ENCODE data around the gene ZFP91.

ZFP91 gene

DNA sequence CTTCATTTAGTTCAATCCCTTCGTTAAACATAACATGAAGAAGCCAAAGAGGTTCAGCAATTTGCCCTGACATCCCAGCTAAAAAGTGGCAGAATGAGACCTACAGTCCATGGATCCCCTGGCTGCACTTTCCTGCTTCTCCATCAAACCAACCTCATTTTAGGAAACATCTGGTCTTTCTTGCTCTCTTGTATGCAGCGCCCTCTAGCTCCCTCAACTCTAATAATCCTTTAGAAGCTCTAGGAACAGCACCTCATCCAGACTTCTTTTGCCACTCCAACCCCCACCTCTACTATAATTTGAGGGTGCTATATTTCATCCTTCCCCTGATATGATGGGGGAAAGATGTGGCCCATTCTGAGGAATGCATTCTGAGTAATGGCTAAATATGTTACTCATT, 51.0 kb downstream of the ZFP91 start:
- DNase-seq (ENCODE audit: low read depth in 2 of 2): no peak

DNA sequence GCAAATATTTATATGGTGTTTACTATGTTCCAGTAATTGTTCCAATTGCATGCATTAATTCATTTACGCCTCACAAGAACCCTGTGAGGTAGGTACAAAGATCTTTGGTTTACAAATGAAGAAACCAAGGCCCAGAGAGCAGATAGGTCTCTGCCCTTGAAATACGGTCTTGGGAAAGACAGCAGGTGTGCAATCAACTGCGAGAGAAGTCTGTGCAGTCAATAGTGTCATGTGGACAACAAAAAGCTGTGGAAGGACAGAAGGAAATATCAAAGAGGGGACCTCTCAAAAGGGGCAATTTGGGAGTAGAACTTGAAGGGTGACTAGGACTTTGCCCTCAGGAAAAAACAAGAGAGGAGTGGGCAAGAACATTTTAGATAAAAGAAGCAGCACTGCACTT, 52.5 kb downstream of the ZFP91 start:
- DNase-seq (ENCODE audit: low read depth in 2 of 2): no peak

DNA sequence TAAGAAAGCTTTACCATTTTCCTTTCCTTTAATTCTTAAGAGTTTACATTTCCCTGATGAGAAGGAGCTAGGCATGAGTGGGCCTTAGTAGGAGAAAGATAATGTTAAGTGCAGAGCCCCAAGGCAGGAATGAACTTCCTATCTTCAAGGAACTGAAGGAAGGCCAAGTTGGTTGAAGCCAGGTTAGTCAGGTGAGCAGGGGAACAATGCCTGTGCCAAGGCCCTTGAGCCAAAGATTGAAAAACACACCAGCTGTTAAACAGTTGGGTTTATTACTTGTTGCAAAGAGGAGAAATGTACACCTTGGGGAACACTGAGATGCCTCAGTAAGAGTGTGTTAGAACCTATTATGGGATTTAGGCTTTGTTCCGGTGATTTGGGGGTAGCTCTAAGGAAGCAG, 53.6 kb downstream of the ZFP91 start:
- no peak for DNase-seq (ENCODE audit: low read depth in 2 of 2)

DNA sequence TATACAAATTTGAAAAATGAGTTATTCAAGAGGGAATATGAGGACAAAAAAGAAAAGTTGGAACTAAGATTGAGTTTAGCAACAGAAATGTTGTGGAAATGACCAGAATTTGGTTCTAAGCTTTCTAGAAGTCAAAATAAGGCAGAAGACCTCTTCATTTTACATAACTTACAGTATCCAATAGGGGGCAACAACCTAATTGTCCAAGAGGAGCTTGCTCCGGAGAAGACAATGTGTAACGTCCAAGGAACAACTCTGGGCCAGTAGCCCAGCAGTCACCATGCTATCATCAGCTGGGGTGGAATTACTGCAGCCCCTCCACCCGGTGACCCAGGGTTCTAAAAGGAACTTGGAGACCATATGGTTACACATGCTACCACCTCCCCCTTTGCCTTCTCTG, 57.7 kb downstream of the ZFP91 start:
- no peak for DNase-seq (ENCODE audit: low read depth in 2 of 2)

DNA sequence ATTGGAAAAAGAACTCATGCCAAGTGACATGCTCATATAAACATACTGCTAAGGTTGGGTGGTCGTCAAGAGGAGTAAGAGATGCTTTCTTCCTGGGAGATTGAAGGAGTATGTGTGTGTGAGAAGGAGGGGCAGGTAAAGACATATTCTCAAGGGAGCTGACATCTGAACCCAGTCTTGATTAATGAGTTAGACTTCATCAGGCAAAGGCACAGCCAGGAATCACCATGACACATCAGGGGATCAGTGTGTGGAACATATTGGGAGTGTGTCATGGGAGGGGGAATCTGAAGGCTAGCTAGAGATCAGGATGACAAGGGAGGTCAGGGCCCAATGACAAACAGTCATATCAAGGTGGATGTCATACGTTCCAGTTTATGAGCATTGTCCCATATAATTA, 58.5 kb downstream of the ZFP91 start:
- DNase-seq (ENCODE audit: low read depth in 2 of 2): no peak

DNA sequence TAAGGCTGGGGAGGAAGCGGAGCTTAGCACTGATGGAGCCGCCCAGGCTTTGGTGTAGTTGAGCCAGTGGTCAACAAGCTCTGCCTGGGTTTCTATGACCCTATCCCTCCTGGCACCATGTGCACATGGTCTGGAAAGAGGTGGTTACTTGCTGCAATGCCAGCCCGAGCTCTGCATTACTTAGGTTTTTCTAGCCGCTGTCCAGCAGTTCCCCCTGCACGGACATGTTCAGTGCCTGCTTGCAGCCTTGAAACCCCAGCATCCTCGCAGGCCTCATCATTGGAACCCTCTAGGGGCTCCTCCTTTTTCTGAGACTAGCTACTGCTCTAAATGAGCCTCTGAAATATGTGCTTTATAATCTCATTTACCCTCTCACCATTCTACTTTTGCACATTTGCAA, 60.2 kb downstream of the ZFP91 start:
- DNase-seq (ENCODE audit: low read depth in 2 of 2): no peak

DNA sequence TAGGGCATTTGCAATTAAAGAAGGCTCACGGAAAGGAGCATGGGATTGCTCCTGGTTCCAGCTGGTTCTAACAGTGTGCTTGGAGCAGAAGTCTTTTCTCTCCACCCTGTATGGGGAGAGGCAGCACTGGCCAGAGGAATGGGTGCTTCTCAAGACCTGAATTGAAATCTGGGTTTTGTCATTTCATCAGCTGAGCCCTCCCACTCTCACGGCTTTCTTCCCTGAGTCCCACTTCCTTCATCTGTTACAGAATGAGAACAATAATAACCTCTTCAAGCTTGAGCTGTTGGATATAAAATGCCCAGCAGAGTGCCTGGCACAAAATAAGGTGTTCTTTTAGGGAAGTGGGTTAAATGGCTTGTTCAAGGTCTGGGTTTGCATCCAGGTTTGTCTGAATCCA, 60.8 kb downstream of the ZFP91 start:
- DNase-seq (ENCODE audit: low read depth in 2 of 2): no peak

DNA sequence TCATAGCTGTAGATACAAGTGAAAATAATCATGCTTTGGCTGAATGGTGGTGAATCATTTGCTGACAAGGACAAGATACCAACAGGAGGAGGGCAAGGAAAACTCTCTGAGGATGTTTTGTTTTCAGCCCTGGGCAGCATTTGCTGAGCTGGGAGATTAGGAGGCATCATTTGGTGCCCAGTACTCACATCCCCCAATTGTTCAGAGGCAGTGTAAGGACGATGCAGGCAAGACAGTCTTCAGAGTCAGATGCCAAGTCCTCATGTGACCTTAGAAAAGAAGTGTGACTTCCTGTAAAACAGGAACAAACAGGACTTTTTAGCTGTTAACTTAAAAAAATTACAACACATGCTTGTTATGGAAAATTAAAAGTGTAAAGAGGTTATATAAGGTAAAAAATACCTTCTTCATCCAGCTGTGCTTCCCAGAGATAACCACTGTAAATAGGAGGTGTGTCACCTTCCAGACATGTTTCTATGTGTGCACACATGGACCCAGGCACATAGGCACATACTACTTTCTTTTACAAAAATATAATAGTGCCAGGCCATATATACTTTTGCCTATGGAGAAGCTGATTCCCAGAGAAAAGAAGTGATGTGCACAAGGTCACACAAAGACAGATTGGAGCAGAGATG, 61.6 kb downstream of the ZFP91 start:
- no peak for DNase-seq (ENCODE audit: low read depth in 2 of 2)

DNA sequence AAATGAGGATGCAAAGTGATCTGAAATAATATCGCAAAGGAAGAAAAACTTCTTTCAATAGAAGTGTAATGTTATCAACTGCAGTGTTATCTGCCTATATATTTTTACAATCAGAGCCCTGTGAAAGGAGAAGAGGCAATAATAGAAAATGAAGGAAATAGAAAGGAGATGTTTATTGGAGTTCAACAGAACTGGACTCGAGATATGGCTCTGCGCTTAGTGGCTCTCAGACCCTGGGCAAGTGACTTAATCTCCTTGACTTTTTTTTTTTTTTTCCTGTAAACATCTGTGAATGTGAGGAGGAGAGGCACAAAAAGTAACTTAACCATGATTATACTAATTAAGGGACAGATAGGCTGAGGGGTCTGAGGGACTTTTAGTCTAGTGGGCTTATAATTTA, 62.5 kb downstream of the ZFP91 start:
- DNase-seq (ENCODE audit: low read depth in 2 of 2): no peak

DNA sequence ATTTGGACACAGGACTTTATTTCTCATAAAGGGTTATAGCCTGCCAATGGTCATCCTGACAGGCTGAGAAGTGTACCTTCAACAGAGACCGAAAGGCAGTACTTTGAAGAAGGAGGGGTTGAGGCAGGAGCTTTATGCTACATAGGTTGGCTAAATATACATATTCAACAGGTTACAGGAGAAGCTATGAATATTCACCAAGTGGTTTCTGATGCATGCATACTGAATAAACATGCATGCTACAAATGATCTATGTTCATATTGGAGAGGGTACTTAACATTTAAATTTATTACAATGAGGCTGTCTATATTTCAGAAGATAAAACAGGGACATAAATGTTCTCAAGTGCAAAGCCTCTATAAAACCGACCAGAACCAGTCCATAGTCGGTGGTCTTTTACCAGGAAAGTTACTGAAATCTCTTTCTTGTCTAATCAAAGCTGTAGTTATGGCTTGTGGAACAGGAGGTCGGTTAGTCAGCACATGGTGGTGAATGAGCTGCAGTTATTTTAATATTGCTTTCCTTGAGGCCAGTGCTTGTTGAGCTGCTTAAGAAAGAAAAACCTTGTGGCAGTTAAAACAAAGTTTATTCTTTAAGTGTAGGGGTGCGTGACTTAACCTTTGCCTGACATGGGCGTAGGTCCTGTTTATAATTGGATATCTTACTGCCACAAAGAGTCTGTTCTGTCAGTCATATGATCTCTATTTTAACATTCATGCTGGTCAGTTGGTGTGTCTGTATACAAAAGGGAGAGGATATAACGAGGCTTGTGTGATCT, 63.1 kb downstream of the ZFP91 start:
- DNase-seq (ENCODE audit: low read depth in 2 of 2): no peak

DNA sequence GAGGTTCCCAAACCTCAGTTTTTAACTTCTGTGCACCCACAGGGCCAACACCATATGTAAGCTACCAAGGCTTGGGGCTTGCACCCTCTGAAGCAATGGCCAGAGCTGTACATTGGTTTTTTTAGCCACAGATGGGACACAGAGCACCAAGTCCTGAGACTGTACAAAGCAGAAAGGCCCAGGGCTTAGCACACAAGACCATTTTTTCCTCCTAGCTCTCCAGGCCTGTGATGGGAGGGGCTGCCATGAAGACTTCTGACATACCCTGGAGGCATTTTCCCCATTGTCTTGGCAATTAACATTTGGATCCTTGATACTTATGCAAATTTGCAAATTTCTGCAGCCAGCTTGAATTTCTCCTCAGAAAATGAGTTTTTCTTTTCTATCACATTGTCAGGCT, 67.0 kb downstream of the ZFP91 start:
- no peak for DNase-seq (ENCODE audit: low read depth in 2 of 2)

DNA sequence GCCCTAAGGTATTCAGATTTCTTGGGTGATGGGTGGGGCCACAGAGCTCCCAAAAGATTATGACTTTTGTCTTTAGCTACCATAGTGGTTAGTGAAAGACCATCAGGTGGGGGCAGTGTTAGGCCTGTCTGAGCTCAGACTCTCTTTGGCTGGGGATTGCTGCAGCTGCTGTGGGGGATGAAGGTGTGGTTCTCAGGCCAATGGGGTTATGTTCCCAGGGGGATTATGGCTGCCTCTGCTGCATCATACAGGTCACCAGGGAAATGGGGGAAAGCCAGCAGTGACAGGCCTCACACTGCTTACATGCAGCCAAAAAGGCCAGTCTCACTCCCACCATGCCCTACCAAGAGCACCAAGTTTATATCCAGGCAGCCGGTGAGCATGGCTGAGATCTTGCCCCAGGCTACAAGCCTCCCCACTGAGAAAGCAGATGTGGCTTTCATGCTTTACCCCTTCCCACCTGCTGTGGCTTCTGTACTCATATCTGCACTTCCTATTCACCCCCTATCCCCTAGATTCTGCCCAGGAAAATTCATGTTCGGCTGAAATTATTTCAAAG, 68.4 kb downstream of the ZFP91 start:
- no peak for DNase-seq (ENCODE audit: low read depth in 2 of 2)

DNA sequence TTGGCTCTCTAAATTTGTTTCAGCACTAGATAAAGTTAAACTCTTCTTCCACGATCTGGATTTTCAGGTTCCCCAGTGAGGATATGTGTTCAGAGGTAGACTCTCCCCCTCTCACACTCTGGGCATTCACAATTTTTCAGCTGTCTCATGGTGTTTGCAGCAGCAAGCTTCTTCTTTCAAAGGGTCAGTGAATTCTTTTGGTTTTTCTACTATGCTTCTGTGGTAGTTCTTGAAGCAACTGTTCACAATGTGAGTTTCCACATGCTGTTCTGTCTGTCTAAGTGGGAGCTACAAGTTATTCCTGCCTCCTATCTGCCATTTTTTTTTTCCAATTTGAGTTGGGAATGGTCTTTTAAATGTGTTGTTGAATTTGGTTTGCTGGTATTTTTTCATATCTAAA, 69.0 kb downstream of the ZFP91 start:
- no peak for DNase-seq (ENCODE audit: low read depth in 2 of 2)

DNA sequence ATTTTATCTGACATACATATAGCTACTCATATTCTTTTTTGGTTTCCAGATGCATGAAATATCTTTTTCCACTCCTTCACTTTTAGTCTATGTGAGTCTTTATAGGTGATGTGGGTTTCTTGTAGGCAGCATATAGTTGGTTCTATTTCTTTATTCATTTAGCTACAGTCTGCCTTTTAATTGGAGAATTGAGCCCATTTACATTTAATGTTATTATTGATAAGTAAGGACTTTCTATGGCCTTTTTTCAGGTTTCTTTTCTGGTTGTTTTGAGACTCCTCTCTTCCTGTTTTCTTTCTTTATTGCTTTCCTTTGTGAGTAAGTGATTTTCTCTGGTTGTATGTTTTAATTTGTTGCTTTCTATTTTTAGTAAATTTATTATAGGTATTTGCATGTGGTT, 70.8 kb downstream of the ZFP91 start:
- no peak for DNase-seq (ENCODE audit: low read depth in 2 of 2)

DNA sequence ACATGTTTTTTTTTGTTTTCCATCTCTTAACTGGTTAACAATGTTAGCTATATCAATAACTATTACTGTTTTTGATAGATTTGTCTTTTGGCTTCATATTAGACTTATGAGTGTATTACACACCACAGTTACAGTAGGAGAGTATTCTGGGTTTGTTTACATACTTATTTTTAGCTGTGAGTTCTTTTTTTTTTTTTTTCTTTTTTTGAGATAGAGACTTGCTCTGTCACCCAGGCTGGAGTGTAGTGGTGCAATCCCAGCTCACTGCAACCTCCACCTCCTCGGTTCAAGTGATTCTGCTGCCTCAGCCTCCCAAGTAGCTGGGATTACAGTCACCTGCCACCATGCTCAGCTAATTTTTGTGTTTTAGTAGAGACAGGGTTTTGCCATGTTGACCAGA, 71.6 kb downstream of the ZFP91 start:
- DNase-seq (ENCODE audit: low read depth in 2 of 2): no peak

DNA sequence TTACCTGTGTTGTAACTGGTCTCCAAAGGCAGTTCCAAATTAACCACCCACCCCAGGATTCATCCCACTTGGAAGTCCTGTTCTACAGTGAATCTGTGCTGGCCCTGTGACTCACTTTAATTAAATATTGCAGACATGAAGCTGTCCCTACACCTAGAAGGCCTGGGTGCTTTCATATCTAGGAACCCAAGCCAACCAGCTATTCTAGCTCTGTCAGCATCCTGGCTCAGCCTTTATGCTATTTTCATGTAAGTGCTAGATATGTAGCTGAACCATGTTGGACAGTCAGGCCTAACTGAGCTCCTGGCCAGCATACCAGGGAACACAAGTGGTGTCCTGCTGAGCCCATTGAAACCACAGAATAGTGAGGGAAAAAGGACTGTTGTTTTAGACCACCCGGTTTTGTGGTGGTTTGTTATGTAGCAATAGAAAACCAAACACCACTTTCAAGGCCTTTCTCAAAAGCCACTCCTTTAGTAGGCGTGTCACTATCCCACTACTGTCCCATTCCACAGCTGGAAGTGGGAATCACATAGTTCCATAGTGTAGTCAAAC, 73.9 kb downstream of the ZFP91 start:
- DNase-seq (ENCODE audit: low read depth in 2 of 2): no peak

DNA sequence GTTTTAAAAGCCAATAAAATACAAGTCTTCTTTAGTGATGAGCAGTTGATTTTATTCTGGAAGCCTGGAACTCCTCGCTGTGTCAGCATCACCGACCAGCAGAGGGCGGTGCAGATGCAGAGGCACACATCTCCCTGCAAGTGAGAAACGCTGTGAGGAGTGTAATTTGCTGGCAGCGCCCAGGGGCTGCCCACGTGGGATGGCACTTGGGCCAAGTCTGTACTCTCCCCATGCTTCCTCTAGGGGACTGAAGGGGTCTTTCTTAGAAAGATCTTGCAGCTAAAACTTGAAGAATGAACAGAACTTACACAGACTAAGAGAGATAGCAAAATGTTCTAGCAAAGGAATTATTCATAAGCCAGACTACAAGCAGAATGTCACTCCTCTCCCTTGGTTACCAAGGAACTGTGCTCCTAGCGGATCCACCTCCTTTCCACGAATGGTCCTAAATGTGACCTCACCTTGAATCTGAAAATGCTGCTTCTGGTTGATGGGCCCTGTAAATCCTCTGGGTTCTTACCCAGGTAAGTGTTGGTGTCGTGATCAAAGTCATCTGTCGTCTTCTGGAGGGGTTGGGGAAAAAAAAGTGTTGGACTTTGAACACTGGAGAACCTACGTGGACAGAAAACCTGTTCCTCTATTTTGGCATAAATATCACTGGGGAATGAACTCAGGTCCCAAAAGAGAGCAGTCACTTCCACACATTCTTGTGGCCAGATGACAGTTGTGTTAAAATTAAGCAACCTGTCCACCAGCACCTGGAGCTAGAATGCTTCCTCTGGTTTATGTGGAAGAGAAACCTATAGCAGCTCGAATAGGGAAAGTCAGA, 75.4 kb downstream of the ZFP91 start:
- peak; percentile 42 to 50 for DNase-seq (ENCODE audit: low read depth in 2 of 2)

DNA sequence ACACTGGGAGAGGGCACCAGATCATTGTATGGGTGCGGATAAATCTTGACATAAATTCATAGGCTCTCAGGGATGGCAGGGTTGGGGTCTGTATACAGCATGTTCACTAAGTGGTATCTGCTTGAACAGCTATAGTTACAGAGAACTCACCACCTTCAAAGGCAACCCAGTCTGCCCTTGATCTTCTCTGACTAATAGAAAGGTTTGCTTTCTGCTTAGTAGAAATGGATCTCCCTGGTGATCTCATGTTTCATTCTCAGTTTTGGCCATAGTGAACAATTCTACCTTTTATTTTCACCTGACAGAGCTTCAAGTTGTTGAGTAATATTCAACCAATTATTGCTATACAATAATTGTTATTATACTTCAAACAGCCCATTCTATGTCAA, 76.0 kb downstream of the ZFP91 start:
- no peak for DNase-seq (ENCODE audit: low read depth in 2 of 2)

DNA sequence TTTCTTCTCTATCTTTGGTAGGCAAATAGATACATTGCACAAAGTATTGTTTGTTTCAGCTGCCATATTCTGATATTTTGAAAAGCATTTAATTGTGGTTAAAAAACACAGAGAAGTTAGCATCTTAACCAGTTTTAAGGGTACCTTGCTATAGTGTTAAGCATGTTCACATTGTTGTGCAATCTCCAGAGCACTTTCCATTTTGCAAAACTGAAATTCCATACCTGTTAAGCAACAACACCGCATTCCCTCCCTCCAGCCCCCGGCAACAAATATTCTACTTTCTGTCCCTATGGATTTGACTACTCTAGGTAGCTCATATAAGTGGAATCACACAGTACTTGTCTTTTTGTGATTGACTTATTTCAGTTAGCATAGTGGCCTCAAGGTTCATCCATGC, 77.5 kb downstream of the ZFP91 start:
- no peak for DNase-seq (ENCODE audit: low read depth in 2 of 2)

DNA sequence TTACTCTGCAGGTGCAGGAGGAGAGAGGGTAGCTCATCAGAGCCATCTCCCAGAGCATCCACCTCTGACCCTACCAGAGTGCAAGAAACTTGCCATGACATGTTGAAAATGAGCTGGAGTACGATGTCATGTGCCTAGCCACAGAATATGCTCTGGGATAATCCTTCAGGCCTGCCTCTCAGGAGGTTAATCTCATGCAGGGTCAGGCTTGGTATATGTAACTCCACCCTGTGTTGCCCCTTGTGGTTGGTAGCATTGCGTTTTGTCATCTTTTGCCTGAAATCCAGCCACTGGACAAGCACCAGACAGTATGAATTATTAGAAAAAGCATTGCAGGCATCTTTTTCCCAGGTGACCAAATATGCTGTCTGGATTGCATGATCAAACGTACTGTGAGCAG, 79.8 kb downstream of the ZFP91 start:
- no peak for DNase-seq (ENCODE audit: low read depth in 2 of 2)

DNA sequence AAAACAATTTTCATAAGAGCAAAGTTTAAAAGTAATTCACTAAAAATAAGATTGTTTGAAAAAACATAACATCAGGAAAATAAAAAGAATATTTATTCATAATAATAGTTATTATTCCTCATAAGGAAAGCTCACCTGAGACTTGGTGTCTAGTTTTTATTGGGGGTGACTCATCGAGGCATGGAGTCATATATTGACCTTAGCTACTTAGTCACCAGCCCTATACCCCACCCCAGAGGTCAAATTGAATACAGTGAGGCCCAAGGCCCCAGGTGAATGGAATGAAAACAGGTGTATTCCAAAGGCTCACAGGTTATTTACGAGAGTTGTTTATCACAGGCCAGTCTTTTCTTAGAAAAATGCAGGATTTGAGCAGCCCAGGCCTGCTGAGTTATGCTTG, 80.5 kb downstream of the ZFP91 start:
- no peak for DNase-seq (ENCODE audit: low read depth in 2 of 2)

DNA sequence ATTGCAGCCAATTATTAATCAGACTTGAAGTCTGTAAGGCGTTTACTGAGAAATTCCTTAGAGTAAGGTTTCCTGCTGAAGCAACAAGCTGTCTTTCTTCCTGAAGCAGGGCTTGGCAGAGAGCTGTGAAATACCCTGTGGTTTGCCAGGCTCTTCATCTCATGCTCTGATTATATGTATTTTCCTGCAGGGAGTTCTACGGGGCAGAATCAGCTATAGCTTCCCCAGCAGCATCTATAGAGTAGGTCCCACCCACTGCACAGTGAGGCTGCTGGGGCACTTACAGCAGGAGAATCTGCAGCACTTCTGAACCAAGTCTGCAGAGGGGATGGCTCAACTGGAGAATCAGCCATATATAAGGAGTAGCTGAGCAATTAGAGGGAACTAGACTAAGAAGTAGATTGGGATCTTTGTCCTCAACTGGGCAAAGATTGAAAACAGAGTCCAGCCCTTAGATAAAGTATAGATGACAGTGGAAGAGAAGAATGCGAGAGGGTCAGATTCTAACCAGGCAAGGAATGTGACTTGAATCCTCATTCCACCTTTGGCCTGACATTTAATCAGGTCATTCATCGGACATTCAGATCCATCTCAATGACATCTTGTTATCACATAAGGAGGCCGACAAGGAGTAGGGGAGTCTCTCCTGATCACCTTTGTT, 81.2 kb downstream of the ZFP91 start:
- DNase-seq (ENCODE audit: low read depth in 2 of 2): no peak
